ENCODE data around the gene HMG20B.

Gene HMG20B

DNA sequence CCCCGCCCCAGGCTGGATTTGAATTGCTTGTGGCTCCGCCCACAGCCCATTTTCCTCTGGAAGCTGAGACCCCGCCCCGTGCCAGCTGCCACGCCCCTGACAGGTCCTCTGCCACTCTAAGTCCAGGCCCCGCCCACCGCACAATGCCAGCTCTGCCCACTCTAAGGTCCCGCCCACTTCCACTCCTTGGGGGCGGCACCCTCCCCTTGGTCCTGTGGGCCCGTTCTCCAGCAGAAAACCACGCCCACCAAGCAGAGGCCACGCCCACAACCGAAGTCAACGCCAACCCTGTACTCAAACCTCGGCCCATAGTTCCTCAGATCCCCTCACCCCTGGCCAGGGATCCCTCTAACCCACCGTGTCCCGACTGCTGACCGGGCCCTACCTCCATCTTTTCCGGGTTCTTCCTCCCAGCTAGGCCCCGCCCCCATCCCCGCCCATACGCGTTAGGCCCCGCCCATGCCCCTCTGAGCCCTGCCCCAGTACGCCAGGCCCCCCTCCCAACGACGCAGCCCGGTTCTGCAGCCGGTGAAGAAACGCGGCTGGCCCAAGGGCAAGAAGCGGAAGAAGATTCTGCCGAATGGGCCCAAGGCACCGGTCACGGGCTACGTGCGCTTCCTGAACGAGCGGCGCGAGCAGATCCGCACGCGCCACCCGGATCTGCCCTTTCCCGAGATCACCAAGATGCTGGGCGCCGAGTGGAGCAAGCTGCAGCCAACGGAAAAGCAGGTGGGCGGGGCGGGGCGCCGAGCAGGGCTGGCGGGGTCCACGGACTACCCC, 1.3 kb downstream of the HMG20B start:
- Histone ChIP-seq H4K20me1 (ENCODE audit: insufficient read depth) (no peaks in the 10 kb centered on the region), H2AFZ (ENCODE audit: low read depth) (no peak overlapping the region), H3K36me3 (ENCODE audit: insufficient read depth) (no peaks in the 10 kb centered on the region), H3K4me2 (peak overlapping the region; percentile 80; the same call in 1 of the 2 replicates), H3K27ac (no peak overlapping the region), H3K27me3 (ENCODE audit: insufficient read depth, low read depth) (no peaks in the 10 kb centered on the region), H3K4me3 (IDR thresholded peaks at IDR 0.05; ENCODE audit: insufficient read depth, low read depth, low read length) (no peak overlapping the region), H3K9ac (peak overlapping the region; percentile 88; the same call in 1 of the 2 replicates), H3K79me2 (ENCODE audit: insufficient read depth, low read depth) (peaks cover 5% of the 10 kb centered on the region; the same call in 1 of the 2 replicates), H3K4me1 (ENCODE audit: low read depth, poor library complexity, severe bottlenecking) (peaks cover 3% of the 10 kb centered on the region)
- TF ChIP-seq, protein P1, sequence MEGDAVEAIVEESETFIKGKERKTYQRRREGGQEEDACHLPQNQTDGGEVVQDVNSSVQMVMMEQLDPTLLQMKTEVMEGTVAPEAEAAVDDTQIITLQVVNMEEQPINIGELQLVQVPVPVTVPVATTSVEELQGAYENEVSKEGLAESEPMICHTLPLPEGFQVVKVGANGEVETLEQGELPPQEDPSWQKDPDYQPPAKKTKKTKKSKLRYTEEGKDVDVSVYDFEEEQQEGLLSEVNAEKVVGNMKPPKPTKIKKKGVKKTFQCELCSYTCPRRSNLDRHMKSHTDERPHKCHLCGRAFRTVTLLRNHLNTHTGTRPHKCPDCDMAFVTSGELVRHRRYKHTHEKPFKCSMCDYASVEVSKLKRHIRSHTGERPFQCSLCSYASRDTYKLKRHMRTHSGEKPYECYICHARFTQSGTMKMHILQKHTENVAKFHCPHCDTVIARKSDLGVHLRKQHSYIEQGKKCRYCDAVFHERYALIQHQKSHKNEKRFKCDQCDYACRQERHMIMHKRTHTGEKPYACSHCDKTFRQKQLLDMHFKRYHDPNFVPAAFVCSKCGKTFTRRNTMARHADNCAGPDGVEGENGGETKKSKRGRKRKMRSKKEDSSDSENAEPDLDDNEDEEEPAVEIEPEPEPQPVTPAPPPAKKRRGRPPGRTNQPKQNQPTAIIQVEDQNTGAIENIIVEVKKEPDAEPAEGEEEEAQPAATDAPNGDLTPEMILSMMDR (conservative IDR thresholded peaks at IDR 0.05; ENCODE audit: low read depth, low read length), result no peak

DNA sequence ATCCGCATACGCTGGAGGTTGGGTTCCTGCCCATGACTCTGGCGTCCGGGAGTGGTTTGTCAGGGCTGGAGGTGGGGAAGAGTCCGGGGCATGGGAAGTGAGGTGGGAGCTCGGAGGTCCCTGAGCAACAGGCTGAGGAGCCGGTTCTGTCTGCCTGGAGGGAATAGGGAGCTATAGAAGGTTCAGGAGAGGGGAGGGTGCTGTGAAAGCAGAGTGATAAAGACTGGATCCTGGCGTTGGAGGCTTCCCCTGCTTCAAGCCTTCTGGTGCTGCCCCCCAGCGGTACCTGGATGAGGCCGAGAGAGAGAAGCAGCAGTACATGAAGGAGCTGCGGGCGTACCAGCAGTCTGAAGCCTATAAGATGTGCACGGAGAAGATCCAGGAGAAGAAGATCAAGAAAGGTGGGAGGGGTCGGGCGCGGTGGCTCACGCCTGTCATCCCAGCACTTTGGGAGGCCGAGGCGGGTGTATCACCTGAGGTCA, 2.6 kb downstream of the HMG20B start:
- H3K4me1 ChIP-seq (ENCODE audit: low read depth, poor library complexity, severe bottlenecking), result peaks cover 3% of the 10 kb centered on the region
- H3K79me2 ChIP-seq (ENCODE audit: insufficient read depth, low read depth), result peaks cover 5% of the 10 kb centered on the region; the same call in 1 of the 2 replicates
- H3K4me2 ChIP-seq, result no peak overlapping the region
- H3K36me3 ChIP-seq (ENCODE audit: insufficient read depth), result no peaks in the 10 kb centered on the region
- no peak overlapping the region for H2AFZ ChIP-seq (ENCODE audit: low read depth)
- H3K27me3 ChIP-seq (ENCODE audit: insufficient read depth, low read depth), result no peaks in the 10 kb centered on the region
- H4K20me1 ChIP-seq (ENCODE audit: insufficient read depth), result no peaks in the 10 kb centered on the region
- TF ChIP-seq, protein P1 (conservative IDR thresholded peaks at IDR 0.05; ENCODE audit: low read depth, low read length), result no peak
- H3K27ac ChIP-seq, result no peak overlapping the region
- no peak overlapping the region for H3K4me3 ChIP-seq (IDR thresholded peaks at IDR 0.05; ENCODE audit: insufficient read depth, low read depth, low read length)
- H3K9ac ChIP-seq, result no peak overlapping the region

DNA sequence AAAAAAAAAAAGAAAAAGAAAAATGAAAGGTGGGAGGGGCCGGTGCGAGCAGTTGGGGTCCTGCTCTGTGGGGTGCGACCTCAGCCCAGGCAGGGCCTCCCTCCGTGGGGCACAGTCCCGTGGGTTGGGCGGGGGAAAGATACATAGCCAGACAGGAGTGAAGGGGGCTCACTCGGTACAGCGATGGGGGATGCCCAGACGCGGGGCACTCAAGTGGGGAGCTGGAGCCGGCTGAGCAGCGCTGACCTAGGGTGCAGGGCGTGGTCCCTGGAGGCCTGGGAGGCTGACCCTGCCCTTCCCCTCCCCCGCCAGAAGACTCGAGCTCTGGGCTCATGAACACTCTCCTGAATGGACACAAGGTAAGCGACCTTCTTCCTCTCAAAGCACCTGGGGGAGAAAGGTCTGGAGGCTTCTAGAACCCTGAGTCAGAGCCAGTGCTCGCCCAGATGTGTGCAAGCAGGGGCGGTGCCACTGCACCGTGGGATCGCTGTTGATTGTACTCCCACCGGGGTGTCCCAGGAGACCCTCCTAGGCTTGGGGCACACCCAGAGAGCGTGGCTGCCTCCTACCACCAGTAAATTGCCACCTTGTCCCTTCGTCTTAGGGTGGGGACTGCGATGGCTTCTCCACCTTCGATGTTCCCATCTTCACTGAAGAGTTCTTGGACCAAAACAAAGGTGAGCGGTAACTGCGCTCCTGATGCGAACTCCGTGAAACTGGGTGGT, 3.4 kb downstream of the HMG20B start:
- Histone ChIP-seq H3K27me3 (ENCODE audit: insufficient read depth, low read depth) (no peaks in the 10 kb centered on the region), H4K20me1 (ENCODE audit: insufficient read depth) (no peaks in the 10 kb centered on the region), H3K9ac (no peak overlapping the region), H3K4me2 (no peak overlapping the region), H3K27ac (no peak overlapping the region), H3K4me1 (ENCODE audit: low read depth, poor library complexity, severe bottlenecking) (peaks cover 3% of the 10 kb centered on the region), H3K79me2 (ENCODE audit: insufficient read depth, low read depth) (peaks cover 5% of the 10 kb centered on the region; the same call in 1 of the 2 replicates), H2AFZ (ENCODE audit: low read depth) (no peak overlapping the region), H3K4me3 (IDR thresholded peaks at IDR 0.05; ENCODE audit: insufficient read depth, low read depth, low read length) (no peak overlapping the region), H3K36me3 (ENCODE audit: insufficient read depth) (no peaks in the 10 kb centered on the region)
- TF ChIP-seq, protein P1 (conservative IDR thresholded peaks at IDR 0.05; ENCODE audit: low read depth, low read length), result no peak

DNA sequence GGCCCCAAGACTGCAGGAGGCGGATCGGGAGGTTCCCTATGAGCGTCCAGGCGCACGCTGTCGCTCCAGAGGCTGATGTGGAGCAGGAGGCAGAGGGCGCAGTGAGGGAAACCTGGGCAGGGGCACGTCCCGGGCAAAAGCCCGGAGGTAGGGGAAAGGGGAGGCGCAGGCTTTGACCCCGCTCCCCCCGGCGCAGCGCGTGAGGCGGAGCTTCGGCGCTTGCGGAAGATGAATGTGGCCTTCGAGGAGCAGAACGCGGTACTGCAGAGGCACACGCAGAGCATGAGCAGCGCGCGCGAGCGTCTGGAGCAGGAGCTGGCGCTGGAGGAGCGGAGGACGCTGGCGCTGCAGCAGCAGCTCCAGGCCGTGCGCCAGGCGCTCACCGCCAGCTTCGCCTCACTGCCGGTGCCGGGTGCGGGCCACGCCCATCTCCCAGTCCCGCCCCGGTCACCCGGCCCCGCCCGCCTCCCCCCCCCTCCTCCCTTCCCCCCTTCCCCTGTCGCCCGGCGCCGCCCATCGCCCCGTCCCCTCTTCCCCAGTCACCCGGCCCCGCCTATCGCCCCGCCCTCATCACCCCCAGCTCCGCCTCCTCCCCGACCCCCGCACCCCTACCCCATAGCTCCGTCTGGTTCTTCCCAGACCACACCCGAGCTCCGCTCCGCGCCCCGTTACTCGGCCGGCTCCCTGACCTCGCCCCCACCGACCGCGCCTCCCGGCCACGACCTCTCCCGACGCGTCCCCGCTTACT, 4.1 kb downstream of the HMG20B start:
- H3K27ac ChIP-seq, result no peak overlapping the region
- no peak overlapping the region for H3K9ac ChIP-seq
- no peaks in the 10 kb centered on the region for H4K20me1 ChIP-seq (ENCODE audit: insufficient read depth)
- TF ChIP-seq, protein P1 (conservative IDR thresholded peaks at IDR 0.05; ENCODE audit: low read depth, low read length), result no peak
- H3K4me1 ChIP-seq (ENCODE audit: low read depth, poor library complexity, severe bottlenecking), result peaks cover 3% of the 10 kb centered on the region
- H3K36me3 ChIP-seq (ENCODE audit: insufficient read depth), result no peaks in the 10 kb centered on the region
- peaks cover 5% of the 10 kb centered on the region; the same call in 1 of the 2 replicates for H3K79me2 ChIP-seq (ENCODE audit: insufficient read depth, low read depth)
- no peak overlapping the region for H3K4me3 ChIP-seq (IDR thresholded peaks at IDR 0.05; ENCODE audit: insufficient read depth, low read depth, low read length)
- no peaks in the 10 kb centered on the region for H3K27me3 ChIP-seq (ENCODE audit: insufficient read depth, low read depth)
- no peak overlapping the region for H3K4me2 ChIP-seq
- H2AFZ ChIP-seq (ENCODE audit: low read depth), result no peak overlapping the region

Measured in KMS-11 (cell line).